IMR-90 (cell line): Measurements from ENCODE around the gene NT5E. TPM values are rescaled to one million over a fixed set of nuclear protein-coding genes. Genes with fewer than 3 reads are reported as not detected.

Experiments
- ATAC-seq: fragments of 200-7000 bp; cut with Tn5 transposase; 2 replicates; pipeline ENCODE4 v1.9.1; 2020; ENCODE audit warnings: low read depth, mild to moderate bottlenecking, moderate library complexity
- BruUV-seq: library from RNA; stranded (reverse); fragments of 400-500 nt; replicated peaks from 2 replicates; lab custom pipeline; 2021; lab: Mats Ljungman, UMichigan
- CTCF ChIA-PET: fragments of 300-600 bp; formaldehyde crosslinking; extraction: SDS; loops from one replicate; lab custom pipeline; 2021; ENCODE audit warnings: antibody characterized with exemption; lab: Yijun Ruan, JAX
- POLR2A ChIA-PET: fragments of 300-600 bp; sonication (Branson Sonifier 250); formaldehyde crosslinking; loops from one replicate; lab custom pipeline; 2022; ENCODE audit warnings: antibody characterized with exemption; ENCODE audit not compliant: unreplicated experiment; lab: Charles Lee
- DNase-seq: peaks from one replicate; pipeline ENCODE4 v3.0.0; 2013
- H2AFZ ChIP-seq: replicated peaks from 2 replicates; pipeline ENCODE3; 2013; ENCODE audit warnings: low read length, mild to moderate bottlenecking; ENCODE audit not compliant: poor library complexity
- H2AK5ac ChIP-seq: 2 replicates; pipeline ENCODE4 v1.6.1; 2013; ENCODE audit warnings: low read depth, low read length, inconsistent platforms
- H2AK9ac ChIP-seq: replicated peaks from 2 replicates; pipeline ENCODE3; 2013; ENCODE audit warnings: mild to moderate bottlenecking, low read depth, low read length, moderate library complexity; ENCODE audit not compliant: poor library complexity
- H2BK120ac ChIP-seq: 2 replicates; pipeline ENCODE4 v1.6.1; 2013; ENCODE audit warnings: low read depth, low read length, inconsistent platforms
- H2BK15ac ChIP-seq: 3 replicates; pipeline ENCODE4 v1.6.1; 2013; ENCODE audit warnings: low read depth, low read length, inconsistent platforms
- H2BK20ac ChIP-seq: 2 replicates; pipeline ENCODE4 v1.6.1; 2013; ENCODE audit warnings: low read depth, mild to moderate bottlenecking, inconsistent platforms, low read length, moderate library complexity
- H2BK5ac ChIP-seq: 2 replicates; pipeline ENCODE4 v1.6.1; 2013; ENCODE audit warnings: mild to moderate bottlenecking, low read depth, low read length, inconsistent platforms; ENCODE audit not compliant: poor library complexity, severe bottlenecking
- H3K14ac ChIP-seq: replicated peaks from 2 replicates; pipeline ENCODE4 v1.6.1; 2013; ENCODE audit warnings: low read depth, low read length, inconsistent platforms
- H3K18ac ChIP-seq: 2 replicates; pipeline ENCODE4 v1.6.1; 2013; ENCODE audit warnings: low read depth, low read length, control low read depth
- H3K23ac ChIP-seq: 2 replicates; pipeline ENCODE4 v1.6.1; 2013; ENCODE audit warnings: low read depth, low read length, inconsistent platforms
- H3K27ac ChIP-seq: 2 replicates; pipeline ENCODE4 v1.5.1; 2013; ENCODE audit warnings: mild to moderate bottlenecking, control low read depth, low read length; ENCODE audit not compliant: insufficient read depth
- H3K27me3 ChIP-seq: 2 replicates; pipeline ENCODE4 v1.6.1; 2013; ENCODE audit warnings: low read length; ENCODE audit not compliant: control insufficient read depth, insufficient read depth
- H3K36me3 ChIP-seq: 2 replicates; pipeline ENCODE4 v1.6.1; 2013; ENCODE audit warnings: low read length, mixed read lengths; ENCODE audit not compliant: control insufficient read depth, insufficient read depth
- H3K4ac ChIP-seq: 2 replicates; pipeline ENCODE4 v1.6.1; 2013; ENCODE audit warnings: low read depth, low read length, inconsistent platforms
- H3K4me1 ChIP-seq: 2 replicates; pipeline ENCODE4 v1.6.1; 2013; ENCODE audit warnings: low read length, mixed read lengths; ENCODE audit not compliant: control insufficient read depth, insufficient read depth
- H3K4me2 ChIP-seq: 2 replicates; pipeline ENCODE4 v1.6.1; 2013; ENCODE audit warnings: low read depth, mild to moderate bottlenecking, control low read depth, low read length, moderate library complexity
- H3K4me3 ChIP-seq: 2 replicates; pipeline ENCODE4 v1.5.1; 2013; ENCODE audit warnings: low read depth, mild to moderate bottlenecking, control low read depth, low read length, moderate library complexity; ENCODE audit not compliant: insufficient read depth
- H3K56ac ChIP-seq: 2 replicates; pipeline ENCODE4 v1.6.1; 2013; ENCODE audit warnings: low read length, inconsistent platforms; ENCODE audit not compliant: insufficient read depth; ENCODE audit errors: extremely low read depth
- H3K79me1 ChIP-seq, 2 experiments: 2 replicates each; pipeline ENCODE4 v1.6.1; 2013; ENCODE audit warnings: low read length in 2 of 2, inconsistent platforms in 1 of 2, low read depth in 1 of 2
- H3K9ac ChIP-seq: 2 replicates; pipeline ENCODE4 v1.6.1; 2013; ENCODE audit warnings: low read depth, low read length, control low read depth
- H3K9me1 ChIP-seq: 2 replicates; pipeline ENCODE4 v1.6.1; 2013; ENCODE audit warnings: low read length, inconsistent platforms; ENCODE audit not compliant: insufficient read depth
- H3K9me3 ChIP-seq: 2 replicates; pipeline ENCODE4 v1.6.1; 2013; ENCODE audit warnings: low read length; ENCODE audit not compliant: control insufficient read depth, insufficient read depth
- H4K20me1 ChIP-seq: 2 replicates; pipeline ENCODE4 v1.6.1; 2013; ENCODE audit warnings: low read length, inconsistent platforms; ENCODE audit not compliant: insufficient read depth
- H4K5ac ChIP-seq: 2 replicates; pipeline ENCODE4 v1.6.1; 2013; ENCODE audit warnings: mild to moderate bottlenecking, low read depth, low read length, control low read depth
- H4K8ac ChIP-seq, 2 experiments: 2 replicates each; pipeline ENCODE4 v1.6.1; 2013; ENCODE audit warnings: low read depth in 2 of 2, low read length in 2 of 2, control low read depth in 1 of 2, inconsistent platforms in 1 of 2
- H4K91ac ChIP-seq: 2 replicates; pipeline ENCODE4 v1.6.1; 2013; ENCODE audit warnings: low read depth, low read length, inconsistent platforms; ENCODE audit not compliant: insufficient read depth
- BHLHE40 ChIP-seq: fragments of 150-350 bp; IDR thresholded peaks from 2 replicates; pipeline ENCODE4 v1.6.1; 2016; ENCODE audit warnings: mild to moderate bottlenecking, low read depth, low read length
- CEBPB ChIP-seq: IDR thresholded peaks from 2 replicates; pipeline ENCODE4 v1.6.1; 2012; ENCODE audit warnings: low read depth, low read length, improper control_type of control experiment
- ELK1 ChIP-seq: fragments of 150-350 bp; IDR thresholded peaks from 2 replicates; pipeline ENCODE4 v1.6.1; 2016; ENCODE audit warnings: low read depth, mild to moderate bottlenecking, low read length, moderate library complexity, borderline replicate concordance
- FOS ChIP-seq: fragments of 150-350 bp; IDR thresholded peaks from 2 replicates; pipeline ENCODE4 v1.6.1; 2016; ENCODE audit warnings: low read depth, low read length
- MAFK ChIP-seq: IDR thresholded peaks from 2 replicates; pipeline ENCODE4 v1.6.1; 2012; ENCODE audit warnings: low read depth, low read length, improper control_type of control experiment
- MAZ ChIP-seq: IDR thresholded peaks from 2 replicates; pipeline ENCODE4 v1.6.1; 2012; ENCODE audit warnings: low read depth, mild to moderate bottlenecking, low read length, improper control_type of control experiment, moderate library complexity, borderline replicate concordance
- MXI1 ChIP-seq: IDR thresholded peaks from 2 replicates; pipeline ENCODE4 v1.6.1; 2012; ENCODE audit warnings: low read depth, mild to moderate bottlenecking, low read length, moderate library complexity, borderline replicate concordance
- RCOR1 ChIP-seq: IDR thresholded peaks from 2 replicates; pipeline ENCODE4 v1.6.1; 2012; ENCODE audit warnings: mild to moderate bottlenecking, low read length, improper control_type of control experiment; ENCODE audit not compliant: insufficient replicate concordance
- RFX5 ChIP-seq: IDR thresholded peaks from 2 replicates; pipeline ENCODE4 v1.8.0; 2012; ENCODE audit warnings: low read depth, mild to moderate bottlenecking, low read length, moderate library complexity
- SMC3 ChIP-seq: fragments of 150-350 bp; IDR thresholded peaks from 2 replicates; pipeline ENCODE4 v1.6.1; 2016; ENCODE audit warnings: low read depth, mild to moderate bottlenecking, antibody characterized with exemption, low read length, moderate library complexity
- WGBS, 2 experiments: methylation state at CpG; one replicate each; pipeline versions ENCODE4 v1.1.5 to v1.1.7; 2013; ENCODE audit warnings: missing lambda C conversion rate in 2 of 2; ENCODE audit not compliant: insufficient read length in 1 of 2; ENCODE audit errors: extremely low coverage in 2 of 2; 5-methylcytosine and 5-hydroxymethylcytosine counted together
- dilution Hi-C: fragments of 300-500 bp; cut with HindIII; formaldehyde crosslinking; loops from one replicate; pipeline ENCODE4 v1.14.3; 2018; ENCODE audit warnings: low sequenced_read_pairs; ENCODE audit not compliant: unreplicated experiment
- in situ Hi-C: fragments of 300-500 bp; cut with MboI; formaldehyde crosslinking; loops from 3 replicates; pipeline ENCODE4 v1.14.3; 2019; ENCODE audit warnings: low sequenced_read_pairs, inconsistent platforms, mixed read lengths
- intact Hi-C: fragments of 100-400 bp; cut with micrococcal nuclease; formaldehyde crosslinking; loops from 2 replicates; pipeline ENCODE4 v1.10.0; 2022
- polyA plus RNA-seq, 3 experiments: library from polyadenylated mRNA; depleted of rRNA; stranded (reverse); fragments of >200 nt; gene quantifications; 2 replicates each; pipeline ENCODE4 v1.2.3, GENCODE V29; 2012; ENCODE audit warnings: low replicate concordance in 1 of 3
- total RNA-seq: library from RNA; depleted of rRNA; stranded (reverse); fragments of >200 nt; gene quantifications from 2 replicates; pipeline ENCODE4 v1.2.3, GENCODE V29; 2012
- TF ChIP-seq, protein P1 (sequence below): conservative IDR thresholded peaks from 2 replicates; pipeline ENCODE4 v1.5.1; 2012; ENCODE audit warnings: mild to moderate bottlenecking, low read depth, low read length, improper control_type of control experiment
- TF ChIP-seq, protein P2 (sequence below): fragments of 150-350 bp; IDR thresholded peaks from 2 replicates; pipeline ENCODE4 v1.6.1; 2017; ENCODE audit warnings: mild to moderate bottlenecking, antibody characterized with exemption, low read length, low read depth

NT5E gene
- total and polyA plus RNA-seq, 2 of the 4 experiments (the other 2 are of a cell fraction): 153 to 280 TPM

DNA sequence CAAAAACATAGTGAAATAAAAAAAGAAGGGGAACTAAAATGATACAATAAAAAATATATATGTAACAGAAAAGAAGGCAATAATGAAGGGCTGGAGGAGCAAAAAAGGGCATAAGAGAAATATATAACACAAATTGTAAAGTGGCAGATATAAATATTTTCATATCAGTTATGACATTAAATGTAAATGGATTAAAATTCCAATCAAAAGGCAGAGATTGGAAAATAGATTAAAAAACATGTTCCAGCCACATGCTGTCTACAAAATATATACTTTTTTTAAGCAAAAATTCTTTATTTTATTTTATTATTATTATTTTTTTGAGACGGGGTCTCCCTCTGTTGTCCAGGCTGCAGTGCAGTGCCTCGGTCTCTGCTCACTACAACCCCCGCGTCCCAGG, 23.9 kb upstream of the NT5E start:
- dilution Hi-C loops (no loop called here), intact Hi-C loops (no loop called here), in situ Hi-C loops (no loop called here)
- Histone ChIP-seq H2BK15ac (no peak overlapping the region), H3K9me3 (peaks cover 2% of the 10 kb centered on the region; the same call in 1 of the 2 replicates), H3K18ac (no peak overlapping the region), H3K23ac (no peak overlapping the region), H3K9ac (no peak overlapping the region), H3K4ac (no peak overlapping the region), H2BK120ac (no peak overlapping the region), H3K4me2 (no peak overlapping the region), H2BK20ac (no peak overlapping the region), H3K27me3 (no peaks in the 10 kb centered on the region), H4K91ac (no peak overlapping the region), H3K79me1 (no peaks in the 10 kb centered on the region), H4K5ac (no peak overlapping the region), H3K4me1 (peaks cover 11% of the 10 kb centered on the region), H3K36me3 (no peaks in the 10 kb centered on the region), H2BK5ac (no peak overlapping the region), H4K20me1 (no peaks in the 10 kb centered on the region), H4K8ac (no peak overlapping the region), H3K56ac (no peak overlapping the region), H3K14ac (no peak overlapping the region), H3K4me3 (no peak overlapping the region), H2AFZ (no peak overlapping the region), H3K27ac (no peak overlapping the region), H2AK5ac (no peak overlapping the region), H3K9me1 (peaks cover 7% of the 10 kb centered on the region), H2AK9ac (no peak overlapping the region)
- no CpG with 5 or more reads among the region's 4 CpGs for whole genome bisulfite sequencing, 2 experiments
- BruUV-seq: no TSS peak
- ChIA-PET POLR2A (no interaction called here), CTCF (no interaction called here)
- DNase-seq: no peak
- no peak for ATAC-seq
- TF ChIP-seq ELK1 (no peak), CEBPB (no peak), MAFK (no peak), BHLHE40 (no peak), MXI1 (no peak), RFX5 (no peak), SMC3 (no peak), FOS (no peak), RCOR1 (no peak), MAZ (no peak)
- TF ChIP-seq, protein P1, sequence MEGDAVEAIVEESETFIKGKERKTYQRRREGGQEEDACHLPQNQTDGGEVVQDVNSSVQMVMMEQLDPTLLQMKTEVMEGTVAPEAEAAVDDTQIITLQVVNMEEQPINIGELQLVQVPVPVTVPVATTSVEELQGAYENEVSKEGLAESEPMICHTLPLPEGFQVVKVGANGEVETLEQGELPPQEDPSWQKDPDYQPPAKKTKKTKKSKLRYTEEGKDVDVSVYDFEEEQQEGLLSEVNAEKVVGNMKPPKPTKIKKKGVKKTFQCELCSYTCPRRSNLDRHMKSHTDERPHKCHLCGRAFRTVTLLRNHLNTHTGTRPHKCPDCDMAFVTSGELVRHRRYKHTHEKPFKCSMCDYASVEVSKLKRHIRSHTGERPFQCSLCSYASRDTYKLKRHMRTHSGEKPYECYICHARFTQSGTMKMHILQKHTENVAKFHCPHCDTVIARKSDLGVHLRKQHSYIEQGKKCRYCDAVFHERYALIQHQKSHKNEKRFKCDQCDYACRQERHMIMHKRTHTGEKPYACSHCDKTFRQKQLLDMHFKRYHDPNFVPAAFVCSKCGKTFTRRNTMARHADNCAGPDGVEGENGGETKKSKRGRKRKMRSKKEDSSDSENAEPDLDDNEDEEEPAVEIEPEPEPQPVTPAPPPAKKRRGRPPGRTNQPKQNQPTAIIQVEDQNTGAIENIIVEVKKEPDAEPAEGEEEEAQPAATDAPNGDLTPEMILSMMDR: no peak
- TF ChIP-seq, protein P2, sequence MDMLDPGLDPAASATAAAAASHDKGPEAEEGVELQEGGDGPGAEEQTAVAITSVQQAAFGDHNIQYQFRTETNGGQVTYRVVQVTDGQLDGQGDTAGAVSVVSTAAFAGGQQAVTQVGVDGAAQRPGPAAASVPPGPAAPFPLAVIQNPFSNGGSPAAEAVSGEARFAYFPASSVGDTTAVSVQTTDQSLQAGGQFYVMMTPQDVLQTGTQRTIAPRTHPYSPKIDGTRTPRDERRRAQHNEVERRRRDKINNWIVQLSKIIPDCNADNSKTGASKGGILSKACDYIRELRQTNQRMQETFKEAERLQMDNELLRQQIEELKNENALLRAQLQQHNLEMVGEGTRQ: no peak
